PC-9 (cell line): ENCODE measurements around the gene CTIF.

Source experiments
- CTCF ChIP-seq: fragments of 200-600 bp; sonication (generic); conservative IDR thresholded peaks from 2 replicates; pipeline ENCODE4 v1.6.1; 2017; ENCODE audit warnings: mixed run types, antibody characterized with exemption, mild to moderate bottlenecking, moderate library complexity
- EZH2 ChIP-seq: fragments of 200-600 bp; sonication (generic); IDR thresholded peaks from 2 replicates; pipeline ENCODE4 v1.8.0; 2017; ENCODE audit warnings: antibody characterized with exemption, low read depth

GRCh38 chr18:48842259-48843061 lies 303.6 kb downstream of the CTIF start:
- TF ChIP-seq CTCF (no peak), EZH2 (no peak)
